HG02610 (cell line): Measurements from ENCODE around the gene APBA1.
"Not testable (repeated sequence)": the region's sequence is repeated elsewhere in the genome, so short reads cannot be mapped to it uniquely, and the experiment has no call there.

ENCODE experiments used
- ATAC-seq: cut with Tn5 transposase; IDR thresholded peaks from one replicate; pipeline ENCODE4 v1.9.1; 2021; ENCODE audit warnings: mild to moderate bottlenecking, moderate library complexity; ENCODE audit not compliant: unreplicated experiment

APBA1 gene

DNA sequence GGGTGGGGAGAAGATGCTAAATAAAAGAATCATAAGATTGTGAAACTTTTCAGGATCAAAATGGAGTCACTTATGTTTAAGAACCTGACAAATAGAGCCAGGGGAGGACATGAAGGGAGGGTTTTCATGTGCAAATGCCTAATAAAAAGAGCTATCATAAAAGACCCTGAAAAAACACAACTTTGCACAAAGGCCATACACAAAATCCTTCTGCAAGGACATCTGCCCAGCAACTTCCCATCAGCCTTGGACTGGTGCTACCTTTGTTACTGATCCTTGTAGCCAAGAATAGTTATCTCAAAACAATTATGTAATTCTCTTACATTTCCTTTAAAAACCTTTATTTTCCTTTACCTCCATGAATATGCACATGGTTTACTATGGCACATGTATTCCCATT lies 63.0 kb downstream of the APBA1 start:
- no peak for ATAC-seq

DNA sequence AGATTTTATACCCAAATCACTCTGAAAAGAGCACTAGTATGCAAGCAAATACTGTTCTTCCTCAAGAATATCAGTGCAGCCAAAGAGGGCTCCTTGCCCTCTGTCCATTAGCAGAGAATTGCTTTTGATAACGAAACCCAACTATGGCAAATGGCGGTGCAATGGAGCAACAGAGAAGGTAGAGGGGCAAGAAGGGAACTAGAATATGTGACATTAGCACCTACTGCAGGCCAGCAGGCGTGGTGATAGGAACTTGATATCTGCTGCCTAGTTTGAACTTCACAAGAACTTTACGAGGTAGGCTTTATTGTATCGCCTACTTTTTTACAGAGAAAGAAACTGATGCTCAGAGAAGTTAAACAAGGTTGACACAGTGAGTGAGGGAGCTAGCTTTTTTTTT lies 66.1 kb downstream of the APBA1 start:
- ATAC-seq = no peak

DNA sequence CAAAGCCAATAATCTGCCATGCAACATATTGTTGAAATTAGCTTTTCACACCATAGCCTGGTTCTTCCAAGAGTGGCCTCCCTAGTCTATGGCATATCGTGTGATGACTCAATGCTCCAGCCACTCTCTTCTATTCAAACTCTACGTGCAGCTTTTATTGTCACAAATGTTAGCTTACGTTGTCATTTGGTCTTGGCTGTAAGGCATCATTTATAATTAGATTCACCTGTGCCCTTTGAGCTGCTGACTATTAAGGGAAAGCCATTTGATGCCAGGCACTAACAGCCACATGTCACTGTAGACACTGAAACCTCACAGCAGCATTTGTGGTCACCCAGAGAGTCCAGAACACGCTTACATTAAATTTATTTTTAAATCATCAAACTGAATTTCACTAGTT lies 66.8 kb downstream of the APBA1 start:
- ATAC-seq = no peak

DNA sequence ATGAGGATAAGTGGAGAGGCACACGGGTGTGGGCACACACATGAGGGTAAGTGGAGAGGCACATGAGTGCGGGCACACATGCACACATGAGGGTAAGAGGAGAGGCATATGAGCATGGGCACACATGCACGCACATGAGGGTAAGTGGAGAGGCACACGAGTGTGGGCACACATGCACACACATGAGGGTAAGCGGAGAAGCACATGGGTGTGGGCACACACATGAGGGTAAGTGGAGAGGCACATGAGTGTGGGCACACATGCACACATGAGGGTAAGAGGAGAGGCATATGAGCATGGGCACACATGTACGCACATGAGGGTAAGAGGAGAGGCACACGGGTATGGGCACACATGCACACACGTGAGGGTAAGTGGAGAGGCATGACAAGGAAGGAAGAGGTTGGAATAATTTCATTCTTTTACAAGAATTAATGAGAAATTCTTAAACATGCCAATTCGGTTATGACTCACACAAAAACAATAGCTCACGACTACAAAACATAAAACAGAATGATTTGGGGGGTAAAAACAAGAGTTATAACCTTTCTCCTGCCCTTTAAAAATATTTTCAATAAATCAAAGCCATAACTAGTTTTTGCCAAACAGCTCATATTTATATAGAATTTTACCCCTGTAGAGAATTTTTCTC lies 67.5 kb downstream of the APBA1 start:
- no peak for ATAC-seq

DNA sequence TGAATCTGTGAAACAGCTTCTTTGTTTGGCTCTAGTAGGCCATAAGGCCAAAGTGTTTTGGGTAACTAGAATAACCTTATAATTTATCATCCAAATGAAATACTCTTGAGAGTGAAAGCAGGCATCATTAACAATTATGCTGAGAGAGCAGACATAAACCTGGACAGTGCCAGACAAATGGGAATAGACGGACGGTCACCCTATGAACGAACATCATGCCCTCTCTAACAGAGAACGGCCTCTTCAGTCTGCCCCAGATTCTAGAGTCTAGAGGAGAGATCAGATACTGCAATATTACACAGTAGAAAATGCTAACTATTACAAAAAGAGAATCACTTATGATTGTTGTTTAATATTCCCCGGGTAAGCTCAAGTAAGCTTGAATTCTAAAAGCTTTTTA lies 68.5 kb downstream of the APBA1 start:
- ATAC-seq = no peak

DNA sequence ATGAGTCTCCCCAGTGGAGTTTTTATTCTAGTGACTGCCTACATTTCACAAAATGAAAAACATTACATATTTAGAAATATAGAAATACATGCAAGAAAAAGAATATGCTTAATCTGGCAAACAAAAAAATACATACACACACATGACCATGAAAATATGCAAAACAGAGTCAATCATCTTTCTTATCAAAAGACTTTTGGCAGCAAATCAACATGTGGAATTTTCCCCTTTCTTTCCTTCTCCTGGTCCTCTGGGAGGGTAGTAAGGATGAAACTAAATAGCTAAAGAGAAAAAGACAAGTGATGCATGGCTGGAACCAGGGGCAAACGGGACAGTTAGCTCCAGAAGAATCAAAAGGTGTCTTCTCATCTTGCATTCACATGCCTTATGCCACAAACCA lies 69.4 kb downstream of the APBA1 start:
- ATAC-seq = no peak

DNA sequence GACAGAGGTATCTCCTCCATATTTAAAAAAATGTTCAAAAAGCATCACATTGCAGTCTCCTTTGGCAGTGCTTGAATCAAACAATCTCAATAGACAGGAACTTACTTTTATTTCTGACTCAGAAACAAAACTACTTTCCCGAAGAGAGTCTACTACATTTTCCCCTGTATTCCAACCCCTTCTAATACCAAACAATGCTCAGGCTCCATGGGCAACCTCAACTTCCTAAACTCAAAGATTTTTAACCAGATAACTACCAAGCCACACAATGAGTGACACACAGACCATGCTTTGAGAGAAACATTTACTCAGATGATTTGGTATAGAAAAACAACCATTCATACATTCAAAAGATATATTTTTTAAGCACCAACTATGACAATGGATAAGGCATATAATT lies 70.5 kb downstream of the APBA1 start:
- no peak for ATAC-seq

DNA sequence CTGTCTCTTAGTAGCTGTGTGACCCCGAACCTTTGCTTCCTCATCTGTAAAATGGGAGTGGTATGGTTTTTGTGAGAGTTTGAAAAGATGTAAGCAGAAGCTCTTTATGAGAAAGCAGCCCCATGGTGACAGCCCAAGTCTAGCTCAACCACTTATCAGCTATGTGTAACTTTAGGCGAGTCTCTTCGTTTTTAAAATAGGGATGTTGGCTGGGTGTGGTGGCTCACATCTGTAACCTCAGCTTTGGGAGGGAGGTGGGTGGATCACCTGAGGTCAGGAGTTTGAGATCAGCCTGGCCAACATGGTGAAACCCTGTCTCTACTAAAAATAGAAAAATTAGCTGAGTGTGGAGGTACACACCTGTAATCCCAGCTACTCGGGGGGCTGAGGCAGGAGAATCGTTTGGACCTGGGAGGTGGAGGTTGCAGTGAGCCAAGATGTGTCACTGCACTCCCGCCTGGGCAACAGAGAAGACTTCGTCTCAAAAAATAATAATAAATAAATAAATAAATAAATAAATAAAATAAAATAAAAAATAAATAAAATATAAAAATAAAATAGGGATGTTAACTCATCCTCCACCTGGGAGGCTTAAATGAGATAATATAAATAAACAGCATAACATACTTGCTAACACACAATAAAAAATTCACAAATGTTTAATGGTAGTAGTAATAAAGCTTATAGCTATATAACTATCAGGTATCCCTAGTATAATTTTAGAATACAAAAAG lies 71.7 kb downstream of the APBA1 start:
- no peak for ATAC-seq

DNA sequence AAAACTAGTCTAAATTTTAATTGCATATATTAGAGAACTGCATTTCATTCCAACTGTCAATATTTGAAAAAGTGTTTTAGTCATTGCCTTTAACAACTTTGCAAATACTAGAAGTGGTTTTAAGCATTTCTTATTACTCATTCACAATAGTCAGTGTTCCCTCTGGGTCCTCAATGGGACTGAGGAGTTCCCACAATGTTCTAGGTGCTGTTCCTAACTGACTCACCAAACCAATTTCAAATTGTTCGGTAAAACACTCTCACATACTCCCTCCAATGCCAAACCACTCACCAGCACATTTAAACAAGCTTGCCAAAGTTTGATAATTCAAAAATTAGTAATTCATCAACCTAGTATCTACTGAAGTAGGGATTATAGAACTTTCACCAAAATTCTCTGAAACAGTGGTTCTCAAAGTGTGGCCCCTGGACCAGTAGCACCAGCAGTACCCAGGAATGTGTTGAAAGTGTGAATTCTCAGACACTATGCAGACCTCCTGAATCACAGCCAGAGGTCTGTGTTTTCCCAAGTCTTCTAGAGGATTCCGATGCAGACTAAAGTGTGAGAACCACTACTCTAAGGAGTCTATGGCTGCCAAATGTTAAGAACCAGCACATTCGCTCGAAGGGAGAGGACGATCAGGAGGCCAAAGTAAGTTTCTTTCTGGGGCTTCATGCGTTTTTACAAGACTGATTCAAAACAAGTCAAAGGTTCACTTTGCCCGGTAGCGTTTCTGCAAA lies 72.8 kb downstream of the APBA1 start:
- ATAC-seq = no peak

DNA sequence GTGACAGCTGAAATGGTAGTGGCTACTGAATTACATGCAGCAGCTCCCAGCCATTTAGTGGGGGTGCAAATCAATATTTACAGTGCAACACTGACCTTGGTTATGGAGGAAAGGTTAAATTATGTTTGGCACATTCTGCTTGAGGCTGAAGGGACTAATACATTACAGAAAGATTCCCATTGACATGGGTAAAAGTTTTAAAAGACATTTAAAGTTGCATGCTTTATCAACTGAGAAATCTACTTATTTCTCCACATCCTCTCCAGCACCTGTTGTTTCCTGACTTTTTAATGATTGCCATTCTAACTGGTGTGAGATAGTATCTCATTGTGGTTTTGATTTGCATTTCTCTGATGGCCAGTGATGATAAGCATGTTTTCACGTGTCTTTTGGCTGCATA lies 75.3 kb downstream of the APBA1 start:
- ATAC-seq = not testable (repeated sequence)

DNA sequence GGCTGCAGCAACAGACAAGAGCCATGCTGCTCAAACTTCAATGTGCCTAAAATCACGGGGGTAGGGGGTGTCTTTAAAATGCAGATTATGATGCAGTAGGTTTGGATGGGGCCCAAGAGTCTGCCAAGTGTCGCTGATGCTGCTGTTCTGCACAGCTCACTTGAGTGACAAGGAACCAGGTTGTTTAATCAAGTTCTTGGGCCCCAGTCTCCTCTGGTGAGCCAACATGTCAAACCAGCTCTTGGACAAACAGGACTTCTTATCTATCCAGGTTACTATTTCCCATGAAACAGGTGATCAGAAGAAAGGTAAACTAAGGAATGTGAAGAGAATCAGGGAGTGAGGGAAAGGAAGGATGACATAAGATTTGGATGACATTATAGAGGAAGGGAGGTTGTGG lies 78.0 kb downstream of the APBA1 start:
- no peak for ATAC-seq

DNA sequence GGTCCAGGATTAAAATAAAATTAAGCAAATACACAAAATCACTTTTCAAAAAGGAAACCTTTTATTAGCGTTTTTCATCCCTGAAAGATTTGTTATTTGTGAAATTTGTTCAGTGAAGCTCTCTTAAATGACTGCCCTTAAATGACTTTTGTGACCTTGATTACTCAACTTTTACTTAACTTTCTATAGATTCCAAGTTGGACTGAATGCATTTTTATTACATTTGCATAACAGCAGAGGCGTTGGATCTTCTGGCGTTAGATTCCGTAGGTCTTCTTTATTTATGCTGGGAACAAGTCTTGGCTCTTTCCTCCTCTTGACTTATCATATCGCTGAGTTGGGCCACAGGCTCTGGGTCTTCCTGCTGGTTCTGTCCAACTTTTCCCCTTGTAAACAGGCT lies 78.4 kb downstream of the APBA1 start:
- ATAC-seq = no peak

DNA sequence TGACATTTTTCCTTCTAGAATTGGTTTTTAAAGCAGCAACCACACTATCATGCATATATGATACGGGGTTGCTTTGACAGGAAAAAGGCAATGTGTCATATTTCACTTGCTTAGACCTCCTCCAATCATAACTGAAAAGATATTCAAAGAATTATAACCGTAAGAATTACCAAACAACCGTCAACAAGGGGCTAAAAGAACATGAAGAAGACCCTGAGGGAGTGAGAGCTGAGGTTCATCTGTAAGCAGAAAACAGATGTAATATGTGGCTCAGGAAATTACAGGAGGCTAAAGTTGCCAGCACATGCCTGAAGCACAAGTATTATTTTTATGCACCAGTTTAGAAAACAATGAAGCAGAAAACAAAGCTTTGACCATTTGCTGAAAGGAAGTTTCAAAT lies 78.9 kb downstream of the APBA1 start:
- no peak for ATAC-seq

DNA sequence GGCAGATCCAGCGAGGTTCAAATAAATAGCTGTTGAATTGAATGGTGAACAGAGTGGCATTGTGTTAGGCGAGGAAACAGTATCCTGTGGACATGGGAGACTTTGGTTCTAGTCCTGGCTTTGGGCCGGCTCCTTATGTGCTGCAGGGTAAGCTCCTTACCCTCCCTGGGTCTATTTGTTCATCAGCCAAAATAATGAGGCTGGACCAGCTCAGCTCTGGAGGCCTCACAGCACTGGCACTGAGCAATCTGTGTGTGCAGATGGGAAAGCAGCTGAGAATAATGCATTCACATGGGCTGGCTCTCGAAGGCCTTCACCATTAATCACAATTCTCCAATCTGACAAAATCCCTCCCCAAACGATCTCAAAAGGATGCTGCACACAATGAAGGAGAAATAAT lies 81.9 kb downstream of the APBA1 start:
- ATAC-seq = no peak

DNA sequence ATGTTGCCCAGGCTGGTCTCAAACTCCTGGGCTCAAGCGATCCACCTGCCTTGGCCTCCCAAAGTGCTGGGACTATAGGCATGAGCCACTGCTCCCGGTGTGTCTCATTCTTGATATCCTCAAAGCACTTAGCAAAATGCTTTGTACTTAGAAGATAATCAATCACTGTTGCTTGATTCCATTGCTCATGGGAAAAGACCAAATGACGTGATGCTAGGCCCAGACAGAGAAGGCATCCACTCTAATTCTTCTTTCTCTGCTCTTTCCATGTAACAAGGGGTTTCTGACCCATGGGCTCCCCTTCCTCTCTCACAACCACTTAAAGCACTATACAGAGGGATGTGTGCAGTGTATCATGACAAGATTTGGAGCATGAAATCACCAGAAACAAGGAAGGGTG lies 83.0 kb downstream of the APBA1 start:
- no peak for ATAC-seq

DNA sequence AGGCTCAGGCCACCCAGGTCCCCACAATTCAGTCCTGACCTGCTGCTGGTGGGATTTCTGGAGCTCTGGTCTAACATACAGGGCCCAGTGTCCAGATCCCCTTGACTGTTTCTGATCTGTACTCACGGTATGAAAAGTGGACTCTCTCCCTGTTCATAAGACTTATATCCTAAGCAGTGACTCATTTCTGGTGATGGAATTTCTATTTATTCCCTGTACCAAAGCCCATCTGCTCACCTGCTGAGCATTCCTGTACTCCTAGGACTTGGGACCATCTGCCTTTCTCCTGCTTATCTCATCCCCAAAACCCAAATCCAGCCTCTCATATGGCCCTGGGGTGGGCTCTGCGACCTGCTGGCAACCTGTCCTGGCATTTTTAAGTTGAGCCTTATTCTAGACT lies 86.6 kb downstream of the APBA1 start:
- ATAC-seq = no peak

DNA sequence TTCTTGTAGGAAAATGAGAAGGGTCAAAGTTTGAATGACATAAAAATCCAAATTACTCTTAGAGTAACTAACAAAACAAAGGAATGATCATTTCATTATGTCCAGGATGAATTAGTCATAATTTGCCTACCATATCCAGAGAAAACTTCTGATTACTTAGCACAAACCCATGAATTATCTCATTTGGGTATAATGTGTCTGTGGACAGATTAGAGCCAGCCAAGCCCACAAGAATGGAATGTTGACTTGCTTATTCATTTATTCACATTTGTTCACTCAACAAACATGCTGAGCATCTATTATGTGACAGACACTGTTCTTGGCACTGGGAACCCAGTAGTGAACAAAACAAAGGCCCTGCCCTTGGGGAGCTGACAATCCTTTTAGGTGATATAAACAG lies 87.4 kb downstream of the APBA1 start:
- ATAC-seq = no peak

DNA sequence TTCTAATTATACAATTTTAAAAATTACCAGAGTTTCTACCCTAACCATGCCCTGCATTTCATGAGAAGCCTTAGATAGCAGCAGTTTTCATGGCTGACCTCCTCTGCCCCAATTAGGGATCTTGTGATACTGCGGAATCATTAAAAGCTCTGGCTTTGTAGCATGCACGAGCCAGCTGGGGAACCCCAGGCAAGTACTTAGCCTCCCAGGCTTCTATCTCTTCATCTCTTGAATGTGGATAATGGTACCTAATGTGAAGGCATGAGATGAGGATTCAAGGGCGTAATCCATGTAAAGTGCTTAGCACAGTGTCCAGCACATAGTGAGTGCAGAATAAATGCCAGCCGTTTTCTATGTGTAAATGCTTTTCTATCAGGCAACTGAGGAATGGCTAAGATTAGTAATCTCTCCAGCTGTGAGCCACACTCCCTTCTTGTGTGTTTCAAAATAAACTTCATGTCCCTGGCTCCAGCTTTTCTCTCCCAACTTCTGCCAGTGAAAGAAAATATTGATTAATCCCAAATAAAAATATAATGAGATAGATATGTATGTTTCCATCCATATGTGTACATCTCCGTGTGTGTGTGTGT lies 88.4 kb downstream of the APBA1 start:
- no peak for ATAC-seq

DNA sequence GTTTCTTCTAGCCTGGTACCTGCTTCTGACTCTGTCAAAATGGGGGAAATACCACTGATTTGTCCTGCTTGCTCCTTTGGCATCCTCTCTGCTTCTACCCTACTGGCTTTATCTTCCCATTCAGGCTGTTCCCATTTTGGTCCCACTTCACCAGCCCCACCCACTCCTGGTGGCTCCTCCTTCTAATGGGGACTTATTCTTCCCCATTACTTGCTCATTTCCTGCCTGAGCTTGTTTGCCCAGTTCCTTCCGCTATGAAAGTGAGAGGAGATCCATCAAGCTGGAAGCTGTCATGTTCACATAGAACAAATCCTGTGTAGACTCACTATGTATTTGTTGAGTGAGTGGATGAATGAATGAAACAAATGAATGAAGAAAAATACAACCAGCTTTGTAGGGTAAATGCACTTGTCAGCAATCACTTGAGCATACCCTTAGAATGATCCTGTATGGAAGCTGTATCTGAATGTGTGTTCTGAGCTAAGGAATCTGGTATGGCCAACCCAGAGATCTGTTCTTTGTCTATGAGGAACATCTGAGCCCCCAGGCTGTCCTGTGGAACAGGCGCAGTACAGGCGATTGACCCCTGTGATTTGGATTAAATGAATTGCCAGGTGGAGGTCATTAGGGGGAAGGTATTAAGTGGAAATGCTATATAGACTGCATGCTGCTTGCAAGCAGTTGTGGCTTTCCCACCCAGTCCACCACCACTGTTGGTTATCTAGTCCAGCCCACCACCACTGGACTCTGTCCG lies 89.5 kb downstream of the APBA1 start:
- no peak for ATAC-seq

DNA sequence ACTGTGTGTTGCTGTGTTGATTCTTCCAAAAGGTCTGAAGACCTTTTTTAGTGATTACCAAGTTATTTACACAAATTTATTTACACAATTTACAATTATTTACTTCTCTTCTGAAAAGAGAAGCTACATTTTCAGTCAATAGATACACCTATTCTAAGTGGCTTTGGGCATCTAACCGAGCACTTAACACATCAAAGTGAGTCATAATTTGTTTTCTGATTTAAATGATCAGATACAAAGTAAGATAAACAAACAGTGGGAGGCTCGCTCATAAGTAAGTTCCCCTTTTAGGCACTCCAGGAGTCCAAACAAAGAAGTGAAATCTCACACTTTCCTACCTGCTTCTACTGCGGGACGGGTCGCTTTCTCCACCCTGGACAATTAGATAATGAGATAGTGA lies 90.2 kb downstream of the APBA1 start:
- ATAC-seq = no peak

DNA sequence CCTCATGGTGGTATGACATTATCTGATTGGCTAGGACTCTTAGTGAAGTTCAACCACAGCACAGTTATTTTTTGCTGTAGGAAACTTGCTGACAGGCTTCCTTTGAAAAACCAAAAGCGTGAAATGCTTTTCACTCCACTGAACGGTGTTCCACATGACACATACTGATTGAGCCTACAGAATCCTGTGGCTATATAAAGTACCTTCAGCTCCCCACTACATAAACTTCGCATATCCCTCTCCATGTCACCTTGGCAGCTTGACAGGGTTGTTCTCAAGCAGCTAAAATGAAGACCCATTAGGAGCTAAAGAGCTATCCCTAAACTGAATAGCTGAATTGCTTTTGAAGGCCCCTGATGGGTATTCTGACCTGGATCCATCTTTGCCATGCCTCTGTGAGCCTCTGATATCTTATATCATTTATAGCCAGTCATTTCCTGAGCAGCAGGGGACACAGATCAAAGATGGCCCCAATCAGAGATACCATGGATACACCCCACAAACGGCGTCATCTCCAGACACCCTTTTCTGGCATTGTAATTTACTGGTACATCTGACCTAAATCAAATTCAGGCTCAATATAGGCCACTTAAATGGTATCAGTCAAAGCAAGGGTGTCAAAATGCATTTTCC lies 91.5 kb downstream of the APBA1 start:
- no peak for ATAC-seq
